ENCODE data around the gene DDR2. TPM values are rescaled to one million over a fixed set of nuclear protein-coding genes. Genes with fewer than 3 reads are reported as not detected.
"Not testable (repeated sequence)": the region's sequence is repeated elsewhere in the genome, so short reads cannot be mapped to it uniquely, and the experiment has no call there.

The DDR2 gene
- total RNA-seq, 1 donor from 2014 or later = 36.6 TPM

DNA sequence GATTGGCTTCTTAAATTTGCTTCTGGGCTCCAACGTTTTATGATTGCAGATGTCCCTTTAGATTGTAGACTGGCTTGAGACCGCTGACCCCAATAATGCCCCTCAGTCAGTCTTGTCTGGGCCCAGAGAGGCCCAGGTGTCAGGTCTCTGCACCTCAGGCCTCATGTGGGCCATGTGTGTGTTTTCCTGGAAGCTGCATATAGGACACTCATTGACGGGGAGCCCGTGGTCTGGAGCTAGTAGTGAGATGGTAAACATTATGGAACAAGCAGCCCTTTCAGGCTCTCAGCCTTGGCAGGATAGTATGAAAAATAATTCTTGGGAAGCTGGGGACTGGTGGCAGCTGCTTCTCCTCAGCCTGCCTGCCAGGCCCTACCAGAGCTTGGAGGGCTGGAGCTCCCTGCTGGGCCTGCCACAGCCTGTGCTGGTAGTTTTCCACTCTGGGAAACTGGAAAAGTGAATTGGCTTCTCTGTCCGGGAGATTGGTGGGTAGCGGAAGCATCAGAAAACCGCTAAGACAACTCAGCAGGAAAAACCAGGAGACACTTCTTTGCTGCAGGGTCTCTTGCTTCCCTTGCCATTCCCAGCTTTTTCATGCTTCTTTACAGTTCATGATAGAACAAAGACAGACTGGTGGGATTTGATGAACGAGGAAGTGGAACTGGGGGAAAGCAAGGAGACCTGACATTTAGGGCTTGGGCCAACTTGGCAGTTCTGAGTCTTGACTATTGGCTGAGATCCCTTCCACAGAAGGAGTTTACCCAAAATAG, 100.5 kb downstream of the DDR2 start:
- peak; percentile 83 for DNase-seq
- intact Hi-C loops (cut with DNase I) = no loop called here
- ATAC-seq (ENCODE audit: poor library complexity) = peak; percentile 93

DNA sequence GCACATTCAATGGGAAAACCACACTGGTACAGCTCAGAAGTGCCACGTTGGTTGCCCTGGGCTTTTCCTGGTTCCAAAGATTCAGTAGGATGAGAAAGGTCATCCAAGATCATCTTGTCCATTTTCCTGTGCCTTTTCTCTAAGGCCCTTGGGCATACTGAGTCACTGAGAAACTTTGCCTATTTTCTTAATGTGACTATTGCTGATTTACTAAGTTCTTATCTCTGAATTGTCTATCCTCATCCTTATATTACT, 101.0 kb downstream of the DDR2 start:
- no peak for DNase-seq
- intact Hi-C loops (cut with DNase I) = no loop called here
- ATAC-seq (ENCODE audit: poor library complexity) = peak; percentile 40

DNA sequence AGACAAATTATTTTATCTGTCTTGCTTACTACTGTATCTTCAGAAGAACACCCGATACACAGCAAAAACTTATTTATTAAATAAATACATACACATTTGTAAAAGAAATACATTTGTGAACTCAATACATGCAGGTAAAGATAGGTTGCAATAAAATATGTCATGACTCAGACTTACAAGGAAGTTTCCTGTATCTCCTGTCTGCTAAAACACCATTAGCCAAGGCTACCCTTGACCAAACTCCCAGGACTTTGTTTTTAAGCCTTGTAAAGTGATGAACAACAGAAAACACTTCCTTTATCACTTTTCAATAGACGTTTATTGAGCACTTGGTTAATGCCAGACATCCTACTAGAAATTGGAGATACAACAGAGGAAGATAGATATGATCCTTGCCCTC, 101.8 kb downstream of the DDR2 start:
- intact Hi-C loops (cut with DNase I) = no loop called here
- DNase-seq (no peak), ATAC-seq (ENCODE audit: poor library complexity) (no peak)

DNA sequence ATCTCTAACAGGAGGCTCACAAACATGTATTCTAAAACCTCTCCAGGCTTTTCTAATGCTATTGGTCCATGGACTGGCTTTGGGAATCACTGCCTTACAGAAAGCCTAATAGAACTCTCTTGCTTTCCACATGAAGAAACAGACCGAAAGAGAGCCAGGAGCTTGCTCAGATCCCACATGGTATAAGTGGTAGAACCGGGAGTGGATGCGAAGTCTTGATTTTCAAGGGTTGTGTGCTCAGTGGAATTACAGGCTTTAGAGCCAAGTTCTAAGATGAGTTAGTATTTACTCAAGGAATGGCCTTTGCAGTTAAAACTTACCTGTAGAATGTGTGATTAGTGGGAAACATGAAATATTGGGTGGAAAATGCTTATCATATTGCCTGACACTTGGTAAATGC, 103.9 kb downstream of the DDR2 start:
- DNase-seq (no peak), ATAC-seq (ENCODE audit: poor library complexity) (no peak)
- intact Hi-C loops (cut with DNase I) = no loop called here

DNA sequence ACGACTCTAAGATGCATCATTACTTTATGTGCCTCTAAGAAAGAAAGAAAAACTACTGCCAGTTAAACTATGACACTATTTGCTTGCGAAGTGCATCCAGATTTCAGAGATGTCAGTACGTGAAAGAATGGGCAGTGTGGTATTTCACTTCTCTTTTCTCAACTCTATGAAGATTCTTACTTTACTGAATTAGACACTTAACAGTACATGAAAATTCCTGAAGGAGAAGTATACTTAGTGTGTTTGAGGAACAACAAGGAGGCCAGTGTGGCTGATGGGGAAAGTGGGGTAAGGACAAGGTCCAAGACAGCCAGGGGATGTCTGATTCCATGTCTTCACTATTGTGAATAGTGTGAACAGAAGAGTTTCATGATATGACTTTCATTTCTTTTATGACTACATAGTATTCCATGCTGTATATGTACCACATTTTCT, 104.4 kb downstream of the DDR2 start:
- ATAC-seq (ENCODE audit: poor library complexity) = no peak
- intact Hi-C loops (cut with DNase I) = no loop called here
- DNase-seq = no peak

DNA sequence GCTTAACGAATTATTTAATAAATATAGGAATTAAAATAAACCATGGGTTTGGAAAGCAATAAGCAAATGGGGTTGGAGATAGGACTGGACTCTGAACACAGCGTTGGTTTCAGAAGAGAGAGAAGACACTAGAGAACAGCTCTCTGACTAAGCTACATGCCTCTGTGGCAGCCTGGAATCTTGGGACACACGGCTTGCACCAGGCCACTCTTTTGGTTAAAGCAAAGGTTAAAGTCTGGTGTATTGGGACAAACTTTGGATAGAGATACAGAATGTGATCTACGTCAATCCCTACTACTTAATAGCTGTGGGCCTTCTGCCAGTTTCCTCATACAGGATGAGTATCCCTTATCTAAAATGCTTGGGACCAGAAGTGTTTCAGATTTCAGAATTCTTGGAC, 108.5 kb downstream of the DDR2 start:
- no peak for DNase-seq

DNA sequence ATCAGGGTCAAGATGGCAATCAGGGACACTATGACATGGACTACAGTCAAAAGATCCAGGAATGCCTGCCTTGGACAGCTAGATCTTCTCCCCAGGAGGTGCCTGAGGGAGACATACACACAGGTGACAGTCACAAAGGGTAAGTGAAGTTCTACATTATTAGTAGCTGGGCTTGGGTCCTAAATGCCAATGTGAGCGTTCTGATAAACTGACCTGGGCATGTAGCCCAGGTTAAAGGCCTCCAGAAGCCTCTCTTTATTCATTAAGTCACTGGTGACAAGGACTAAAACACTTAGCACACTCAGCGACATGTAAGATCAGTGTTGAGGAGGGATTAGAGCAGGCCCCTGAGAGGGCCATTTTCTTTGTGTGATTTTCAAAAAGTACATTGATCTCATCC, 109.3 kb downstream of the DDR2 start:
- intact Hi-C loops (cut with DNase I) = no loop called here
- DNase-seq (no peak), ATAC-seq (ENCODE audit: poor library complexity) (peak; percentile 77)

More for the DNA sequence above, 108.5 kb downstream of the DDR2 start:
- intact Hi-C loops (cut with DNase I) = no loop called here
- ATAC-seq (ENCODE audit: poor library complexity) = peak; percentile 69

DNA sequence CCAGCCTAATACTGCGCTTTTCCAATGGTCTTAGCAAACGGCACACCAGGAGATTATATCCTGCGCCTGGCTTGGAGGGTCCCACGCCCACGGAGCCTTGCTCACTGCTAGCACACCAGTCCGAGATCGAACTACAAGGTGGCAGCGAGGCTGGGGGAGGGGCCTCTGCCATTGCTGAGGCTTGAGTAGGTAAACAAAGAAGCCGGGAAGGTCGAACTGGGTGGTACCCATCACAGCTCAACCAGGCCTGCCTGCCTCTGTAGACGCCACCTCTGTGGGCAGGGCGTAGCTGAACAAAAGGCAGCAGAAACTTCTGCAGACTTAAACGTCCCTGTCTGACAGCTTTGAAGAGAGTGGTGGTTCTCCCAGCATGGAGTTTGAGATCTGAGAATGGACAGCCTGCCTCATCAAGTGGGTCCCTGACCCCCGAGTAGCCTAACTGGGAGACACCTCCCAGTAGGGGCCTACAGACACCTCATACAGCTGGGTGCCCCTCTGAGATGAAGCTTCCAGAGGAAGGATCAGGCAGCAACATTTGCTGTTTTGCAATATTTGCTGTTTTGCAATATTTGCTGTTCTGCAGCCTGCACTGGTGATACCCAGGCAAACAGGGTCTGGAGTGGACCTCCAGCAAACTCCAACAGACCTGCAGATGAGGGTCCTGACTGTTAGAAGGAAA, 114.1 kb downstream of the DDR2 start:
- ATAC-seq (ENCODE audit: poor library complexity); DNase-seq; intact Hi-C loops (cut with DNase I): not testable (repeated sequence)

DNA sequence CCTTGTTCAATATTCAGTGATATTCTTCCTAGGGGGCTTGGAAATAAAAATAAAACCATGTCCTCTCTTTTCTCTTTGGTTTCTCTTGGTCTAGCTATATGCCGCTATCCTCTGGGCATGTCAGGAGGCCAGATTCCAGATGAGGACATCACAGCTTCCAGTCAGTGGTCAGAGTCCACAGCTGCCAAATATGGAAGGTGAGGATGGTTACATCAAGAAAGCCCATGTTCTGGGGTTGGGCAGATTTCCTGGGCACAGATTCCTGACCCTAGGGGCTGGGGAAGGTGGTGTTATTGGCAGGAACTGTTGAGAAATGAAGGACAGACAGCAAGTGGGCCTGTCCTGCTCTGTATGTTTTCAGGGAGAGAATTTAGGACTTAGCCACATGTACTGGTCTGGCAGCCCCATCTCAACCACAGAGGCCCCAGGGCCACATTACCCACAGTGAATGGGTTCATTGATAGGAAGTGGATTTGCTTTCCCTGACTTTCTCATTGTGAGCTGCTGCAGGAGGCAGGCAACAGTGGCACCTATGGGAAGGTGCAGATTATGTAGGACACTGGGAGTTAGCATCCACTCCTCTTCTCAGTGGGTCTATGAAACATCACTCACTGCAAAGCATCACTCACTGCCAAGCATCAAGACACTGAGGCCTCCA, 120.9 kb downstream of the DDR2 start:
- ATAC-seq (ENCODE audit: poor library complexity) (no peak), DNase-seq (no peak)
- intact Hi-C loops (cut with DNase I) = loop anchor here (10.0 kb wide), 1 partner anchor 138 kb away; no protein-coding TSS in a partner anchor

DNA sequence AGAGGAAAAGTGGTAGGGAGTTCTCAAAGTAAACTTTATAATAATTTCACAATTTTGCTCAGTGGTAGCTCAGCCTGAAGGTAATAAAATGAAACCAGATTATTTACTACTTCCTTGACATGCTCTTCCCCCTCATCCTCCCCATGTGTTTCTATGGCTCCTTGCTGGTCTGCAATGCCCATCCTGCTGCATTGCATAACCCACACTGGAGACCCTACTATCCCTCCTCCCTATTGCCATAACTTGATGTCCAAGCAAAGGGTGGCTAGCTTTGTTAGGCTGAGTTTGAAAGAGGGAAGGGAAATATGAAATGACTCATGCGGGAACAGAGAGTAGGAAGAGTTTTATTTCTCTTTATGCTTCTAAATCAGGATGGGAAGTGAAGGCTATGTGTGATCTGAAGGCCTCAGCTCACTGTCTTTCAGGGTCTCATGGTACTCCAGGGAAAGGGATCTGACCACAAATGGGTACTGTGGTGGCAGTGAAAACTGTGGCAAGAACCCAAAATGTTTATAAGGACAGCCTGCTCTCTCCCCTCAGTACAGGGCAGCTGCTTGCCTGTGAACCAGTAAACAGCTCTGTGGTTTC, 121.8 kb downstream of the DDR2 start:
- no peak for DNase-seq
- intact Hi-C loops (cut with DNase I) = loop anchor here (10.0 kb wide), 1 partner anchor 139 kb away; no protein-coding TSS in a partner anchor
- ATAC-seq (ENCODE audit: poor library complexity) = no peak

DNA sequence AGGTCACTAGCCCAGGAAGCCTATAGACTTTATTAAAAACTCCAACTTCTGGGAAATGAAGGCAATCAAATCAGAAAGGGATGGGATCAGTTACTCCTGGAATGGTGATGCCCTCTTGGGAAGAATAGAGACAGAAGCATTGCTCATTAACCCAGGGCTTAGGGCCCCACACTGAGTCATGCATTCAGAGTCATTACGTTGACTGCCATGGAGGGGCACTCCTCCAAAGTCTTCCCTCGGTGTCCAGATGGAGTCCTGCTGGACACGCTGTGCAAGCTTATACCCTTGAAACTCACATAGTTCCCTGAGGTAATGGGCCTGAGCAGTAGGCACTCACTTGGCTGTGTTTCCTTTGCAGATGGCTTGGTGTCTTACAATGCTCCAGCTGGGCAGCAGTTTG, 123.0 kb downstream of the DDR2 start:
- DNase-seq (no peak), ATAC-seq (ENCODE audit: poor library complexity) (no peak)
- intact Hi-C loops (cut with DNase I) = loop anchor here (10.0 kb wide), 1 partner anchor 141 kb away; no protein-coding TSS in a partner anchor

DNA sequence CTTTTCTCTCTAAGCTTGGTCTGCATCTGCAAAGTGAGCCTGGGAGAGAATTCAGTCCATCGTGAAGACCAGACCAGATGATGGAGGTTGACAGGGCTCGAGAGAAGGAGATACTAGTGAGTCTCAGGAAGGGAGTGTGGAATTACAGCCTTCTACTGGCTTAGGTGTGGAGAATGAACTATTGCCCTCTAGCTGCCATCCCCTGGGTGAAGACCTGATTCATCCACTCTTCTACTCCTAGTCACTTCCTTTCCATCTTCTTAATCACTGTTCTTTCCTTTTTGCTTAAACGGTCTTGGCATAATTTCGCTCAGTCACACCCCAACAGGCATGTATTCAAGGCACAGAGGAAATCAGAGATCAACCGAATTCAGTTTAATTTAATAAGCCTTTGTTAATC, 124.3 kb downstream of the DDR2 start:
- intact Hi-C loops (cut with DNase I) = loop anchor here (10.0 kb wide), 1 partner anchor 142 kb away; no protein-coding TSS in a partner anchor
- ATAC-seq (ENCODE audit: poor library complexity) (no peak), DNase-seq (no peak)

DNA sequence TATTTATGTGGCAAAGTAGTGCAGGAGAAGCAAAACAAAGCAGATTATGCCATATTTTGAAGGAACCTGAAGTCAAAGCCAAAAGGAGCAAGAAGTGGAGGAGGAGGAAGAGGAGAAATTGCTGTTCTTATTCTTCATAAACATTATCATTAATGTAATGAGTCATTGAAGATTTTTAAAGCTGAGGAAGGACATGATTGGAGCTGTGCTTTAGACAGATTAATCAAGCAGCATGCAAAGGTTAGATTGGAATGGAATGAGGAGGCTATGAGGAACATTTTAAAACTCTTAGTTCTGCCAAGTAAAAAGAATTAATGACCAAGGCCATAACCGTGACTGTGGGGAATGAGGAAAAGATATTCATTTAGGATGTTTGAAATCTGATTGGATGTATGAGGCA, 125.2 kb downstream of the DDR2 start:
- no peak for DNase-seq
- intact Hi-C loops (cut with DNase I) = loop anchor here (10.0 kb wide), 1 partner anchor 143 kb away; no protein-coding TSS in a partner anchor
- no peak for ATAC-seq (ENCODE audit: poor library complexity)

DNA sequence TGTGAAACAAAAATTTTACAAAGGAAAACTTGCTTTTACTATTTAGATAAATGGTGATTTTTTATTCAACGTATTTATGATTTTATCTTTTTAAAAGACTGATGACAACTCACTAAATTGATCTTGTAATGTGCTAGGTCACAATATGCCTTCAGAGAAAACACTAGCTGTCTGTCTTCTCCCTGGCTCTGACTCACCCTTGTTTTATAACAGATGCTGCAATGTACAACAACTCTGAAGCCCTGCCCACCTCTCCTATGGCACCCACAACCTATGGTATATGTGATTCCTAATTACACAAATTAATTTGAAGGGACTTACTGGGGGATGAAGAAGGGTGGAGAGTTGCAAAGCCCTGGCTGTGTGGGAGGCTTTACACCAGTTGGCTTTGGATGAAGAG, 133.5 kb downstream of the DDR2 start:
- no peak for ATAC-seq (ENCODE audit: poor library complexity)
- intact Hi-C loops (cut with DNase I) = no loop called here

DNA sequence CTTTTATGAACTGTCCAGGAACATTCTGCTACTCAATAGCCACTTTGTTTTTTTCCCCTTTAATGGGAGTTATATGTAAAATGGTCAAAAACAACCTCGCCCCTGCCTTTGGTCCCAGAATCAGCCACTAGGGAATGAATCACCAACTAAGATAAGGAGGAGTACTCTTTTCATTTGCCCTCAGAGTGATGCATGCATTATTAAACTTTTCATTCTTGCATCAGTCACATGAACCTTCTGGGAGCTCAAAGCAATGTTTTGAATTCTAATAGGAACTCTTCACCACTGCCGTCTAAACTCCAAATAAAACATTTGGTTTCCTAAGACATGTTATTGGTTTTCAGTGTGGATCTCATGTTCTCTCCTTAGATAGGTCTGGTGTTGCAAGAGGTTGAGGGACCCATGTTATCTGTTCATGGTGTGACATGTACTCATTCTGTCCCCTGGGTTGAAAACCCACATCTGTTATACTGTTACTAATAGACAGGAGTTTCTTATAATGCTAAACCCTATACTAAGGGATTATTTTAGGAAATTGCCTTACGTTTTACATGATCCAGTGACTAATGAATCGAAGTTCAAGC, 140.4 kb downstream of the DDR2 start:
- ATAC-seq (ENCODE audit: poor library complexity) = peak; percentile 89
- DNase-seq = no peak
- intact Hi-C loops (cut with DNase I) = no loop called here

More for the DNA sequence above, 133.5 kb downstream of the DDR2 start:
- DNase-seq = no peak

DNA sequence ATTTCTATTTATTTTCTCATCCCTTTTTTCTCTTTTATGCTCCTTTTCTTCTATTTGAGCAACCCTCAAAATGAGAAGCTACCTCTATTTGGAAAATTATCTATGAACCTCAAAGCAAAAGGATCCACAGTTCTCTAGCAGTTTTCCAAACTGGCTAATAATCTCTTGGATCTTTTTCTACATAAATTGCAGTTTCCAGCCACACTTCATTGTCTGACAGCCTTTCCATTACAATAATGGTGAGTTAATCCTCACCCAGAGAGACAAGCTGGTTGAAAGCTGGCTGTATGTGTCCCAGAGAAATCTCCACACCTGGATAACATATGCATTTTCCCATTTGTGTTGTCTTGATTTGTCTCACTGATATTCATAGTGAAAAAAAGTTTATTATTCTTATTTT, 141.7 kb downstream of the DDR2 start:
- intact Hi-C loops (cut with DNase I) = no loop called here
- DNase-seq (no peak), ATAC-seq (ENCODE audit: poor library complexity) (no peak)

DNA sequence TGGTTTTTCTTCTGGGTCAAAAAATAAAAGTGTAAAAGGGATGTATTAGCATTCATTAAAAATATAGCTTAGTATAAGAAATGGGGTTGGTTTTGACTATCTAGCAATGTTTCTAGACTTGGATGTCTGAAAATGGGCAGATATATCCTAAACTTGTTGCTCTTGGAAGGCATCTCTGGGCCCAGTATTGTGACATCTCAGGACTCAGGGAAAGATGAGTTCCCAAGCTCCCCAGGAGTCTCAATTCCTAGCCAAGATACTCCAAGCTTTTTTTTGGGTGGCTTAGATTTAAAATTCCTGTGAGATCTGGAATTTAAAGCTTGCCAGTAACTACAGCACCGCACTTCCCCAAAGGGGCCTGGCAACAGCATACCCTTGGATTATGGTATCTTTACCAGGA, 146.8 kb downstream of the DDR2 start:
- intact Hi-C loops (cut with DNase I) = no loop called here
- DNase-seq (no peak), ATAC-seq (ENCODE audit: poor library complexity) (peak; percentile 22)

DNA sequence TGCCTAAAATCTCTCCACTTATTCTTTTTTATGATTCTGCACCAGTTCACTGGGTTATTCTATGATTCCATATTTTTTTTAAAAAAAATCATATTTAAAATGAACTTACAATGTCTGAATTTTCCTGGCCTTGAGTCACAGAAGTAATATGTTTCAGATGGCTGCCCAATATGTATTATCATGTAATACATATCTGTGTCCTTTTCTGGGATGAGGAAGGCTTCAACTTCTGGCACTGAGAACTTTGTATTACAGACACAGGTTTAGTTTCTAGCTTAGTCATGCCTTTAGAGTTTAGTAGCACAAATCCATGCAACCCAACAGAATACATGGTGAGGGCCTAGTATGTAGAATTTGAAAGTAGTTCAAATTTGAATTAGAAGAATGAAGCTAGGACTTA, 150.4 kb downstream of the DDR2 start:
- intact Hi-C loops (cut with DNase I) = loop anchor here (10.0 kb wide), 1 partner anchor 168 kb away; no protein-coding TSS in a partner anchor
- DNase-seq (no peak), ATAC-seq (ENCODE audit: poor library complexity) (no peak)

DNA sequence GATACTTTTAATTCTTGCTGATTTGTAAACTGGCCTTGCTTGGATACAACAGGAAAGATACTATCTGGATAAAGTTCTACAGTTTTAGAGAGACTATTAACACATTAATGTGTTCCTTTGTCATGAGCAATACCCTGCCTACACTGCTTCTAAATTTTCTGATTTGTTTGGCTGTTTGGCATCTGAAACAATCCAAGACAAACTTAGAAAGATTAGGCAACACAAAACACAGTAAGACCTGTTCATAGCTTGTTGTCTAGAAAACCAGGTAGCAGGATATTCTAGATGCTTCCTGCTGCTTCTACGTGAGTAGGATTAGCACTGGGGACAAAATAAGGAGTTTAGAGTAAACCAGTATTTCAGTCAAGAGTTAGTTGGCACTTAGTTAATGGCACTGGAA, 152.7 kb downstream of the DDR2 start:
- ATAC-seq (ENCODE audit: poor library complexity); DNase-seq: not testable (repeated sequence)
- intact Hi-C loops (cut with DNase I) = loop anchor here (10.0 kb wide), 1 partner anchor 170 kb away; no protein-coding TSS in a partner anchor

All from Right ventricle myocardium superior (tissue), 1 donor.